HG03135 (cell line): Measurements from ENCODE around the gene ENO1.
"Not testable (repeated sequence)": the region's sequence is repeated elsewhere in the genome, so short reads cannot be mapped to it uniquely, and the experiment has no call there.

Source experiments
- ATAC-seq: cut with Tn5 transposase; IDR thresholded peaks from one replicate; pipeline ENCODE4 v1.9.1; 2021; ENCODE audit warnings: mild to moderate bottlenecking, moderate library complexity; ENCODE audit not compliant: unreplicated experiment

Gene ENO1

GRCh38 chr1:8897505-8897904 lies 19.0 kb upstream of the ENO1 start:
- not testable (repeated sequence) for ATAC-seq

DNA sequence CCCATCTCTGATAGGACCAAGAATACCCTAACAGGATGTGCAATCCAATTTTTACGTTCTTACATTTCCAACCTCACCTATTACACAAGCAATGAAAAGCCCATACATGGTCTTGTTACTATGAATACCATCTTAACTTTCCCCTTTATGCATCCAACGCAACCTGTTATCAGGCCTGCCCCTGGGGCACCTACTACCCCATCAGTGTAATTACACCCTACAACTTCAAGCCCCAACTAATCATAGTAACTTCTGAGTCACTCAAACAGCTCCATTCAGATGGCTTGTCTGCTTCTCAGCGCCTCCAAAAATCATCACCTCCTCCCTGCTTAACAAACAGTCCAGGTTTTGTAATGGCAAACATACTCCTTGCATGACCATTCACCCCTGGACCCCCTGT lies 18.3 kb upstream of the ENO1 start:
- not testable (repeated sequence) for ATAC-seq

DNA sequence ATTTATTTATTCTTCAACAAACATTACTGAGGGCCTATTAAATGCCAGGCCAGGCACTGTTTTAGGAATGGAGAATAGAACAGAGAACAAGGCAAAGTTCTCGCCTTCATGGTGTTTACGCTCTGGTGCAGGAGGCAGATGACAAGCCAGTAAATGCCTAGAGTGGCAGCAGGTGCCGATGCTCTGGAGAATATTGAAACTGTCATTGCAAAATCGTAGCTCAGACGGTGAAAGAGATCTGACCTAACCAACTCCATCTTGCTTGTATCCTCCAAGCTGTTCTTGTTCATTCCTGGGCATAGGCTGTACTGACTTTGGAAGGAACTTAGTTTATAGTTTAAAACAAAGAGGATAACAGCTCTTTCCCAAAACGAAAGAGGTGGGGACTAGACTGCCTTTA lies 13.5 kb upstream of the ENO1 start:
- no peak for ATAC-seq

DNA sequence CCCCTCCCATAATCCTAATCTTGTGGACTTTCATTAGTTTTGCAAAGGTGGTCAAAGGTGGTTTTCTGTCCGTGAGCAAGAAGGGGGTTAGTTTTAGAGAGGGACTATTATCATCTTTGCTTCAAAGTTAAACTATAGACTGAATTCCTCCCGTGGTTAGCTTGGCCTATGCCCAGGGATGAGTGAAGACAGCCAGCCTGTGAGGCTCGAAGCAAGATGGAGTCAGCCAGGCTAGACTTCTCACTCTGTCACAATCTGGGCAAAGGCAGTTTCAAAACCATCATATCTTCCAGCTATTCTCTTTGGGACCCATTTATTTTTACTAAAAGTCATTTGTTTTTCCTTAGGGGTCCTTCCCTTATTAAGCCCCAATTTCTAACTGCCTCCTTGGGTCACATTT lies 12.9 kb upstream of the ENO1 start:
- ATAC-seq: no peak

DNA sequence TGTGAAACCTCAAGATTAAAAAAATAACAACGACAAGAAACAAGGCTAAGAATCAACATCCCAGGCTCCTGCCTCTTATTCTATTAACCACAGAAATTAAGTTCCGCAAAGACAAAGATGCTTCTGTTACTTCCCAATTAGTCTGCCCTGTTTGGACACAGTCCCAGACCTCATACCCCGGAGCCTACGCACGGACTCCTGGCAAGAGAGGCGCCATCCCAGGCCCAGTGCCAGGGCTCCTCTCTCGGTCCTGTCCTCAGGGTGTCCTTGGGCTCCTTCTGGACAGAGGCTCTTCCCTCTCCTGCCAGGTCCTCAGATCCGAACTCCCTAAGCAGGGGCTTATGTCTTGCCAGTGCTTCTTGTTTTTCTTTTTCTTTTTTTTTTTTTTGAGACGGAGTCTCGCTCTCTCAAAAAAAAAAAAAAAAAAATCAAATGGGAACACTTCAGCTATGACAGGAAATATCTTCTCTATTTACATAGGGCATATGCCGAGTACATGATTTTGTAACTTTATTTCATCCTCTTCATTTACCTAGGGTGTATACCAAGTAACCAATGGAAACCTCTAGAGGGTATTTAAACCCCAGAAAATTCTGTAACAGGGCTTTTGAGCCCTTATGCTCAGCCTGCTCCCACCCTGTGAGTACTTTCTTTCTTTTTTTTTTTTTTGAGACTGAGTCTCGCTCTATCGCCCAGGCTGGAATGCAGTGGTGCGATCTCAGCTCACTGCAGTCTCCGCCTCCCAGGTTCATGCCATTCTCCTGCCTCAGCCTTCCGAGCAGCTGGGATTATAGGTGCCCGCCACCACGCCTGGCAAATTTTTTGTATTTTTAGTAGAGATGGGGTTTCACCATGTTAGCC lies 11.7 kb upstream of the ENO1 start:
- ATAC-seq: no peak

DNA sequence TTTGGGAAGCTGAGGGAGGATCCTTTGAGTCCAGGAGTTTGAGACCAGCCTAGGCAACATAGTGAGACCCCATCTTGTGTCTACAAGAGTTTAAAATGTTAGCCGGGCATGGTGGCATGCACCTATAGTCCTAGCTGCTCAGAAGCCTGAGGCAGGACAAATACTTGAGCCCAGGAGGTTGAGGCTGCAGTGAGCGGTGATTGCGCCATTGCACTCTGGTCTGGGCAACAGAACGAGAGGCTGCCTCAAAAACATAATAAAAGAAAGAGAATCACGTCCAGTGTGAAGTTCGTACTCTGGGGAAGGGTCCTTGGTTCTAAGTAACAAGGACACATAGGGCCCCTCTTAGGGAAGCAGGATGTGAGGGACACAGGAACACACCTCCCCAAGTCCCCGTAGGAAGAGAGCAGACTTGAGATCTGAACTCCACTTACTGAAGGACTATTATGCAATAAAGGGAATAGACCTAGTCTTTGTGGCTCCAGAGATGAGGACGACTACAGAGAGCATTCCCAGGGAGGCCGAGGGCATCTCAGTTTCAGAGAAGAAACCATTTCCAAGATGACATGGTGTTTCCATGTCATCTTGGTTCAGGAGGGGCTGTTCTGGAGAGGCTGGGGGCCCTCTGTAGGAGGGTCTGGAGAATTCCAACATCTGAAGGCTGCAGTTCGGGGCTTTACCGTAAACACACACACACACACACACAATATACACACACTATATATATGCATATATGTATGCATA lies 10.8 kb upstream of the ENO1 start:
- ATAC-seq: no peak

GRCh38 chr1:8886589-8886988 lies 8.1 kb upstream of the ENO1 start:
- ATAC-seq: no peak

GRCh38 chr1:8886031-8886524 lies 7.6 kb upstream of the ENO1 start:
- not testable (repeated sequence) for ATAC-seq

- ATAC-seq: not testable (repeated sequence)
Observed at GRCh38 chr1:8884105-8884504, 5.6 kb upstream of the ENO1 start.

DNA sequence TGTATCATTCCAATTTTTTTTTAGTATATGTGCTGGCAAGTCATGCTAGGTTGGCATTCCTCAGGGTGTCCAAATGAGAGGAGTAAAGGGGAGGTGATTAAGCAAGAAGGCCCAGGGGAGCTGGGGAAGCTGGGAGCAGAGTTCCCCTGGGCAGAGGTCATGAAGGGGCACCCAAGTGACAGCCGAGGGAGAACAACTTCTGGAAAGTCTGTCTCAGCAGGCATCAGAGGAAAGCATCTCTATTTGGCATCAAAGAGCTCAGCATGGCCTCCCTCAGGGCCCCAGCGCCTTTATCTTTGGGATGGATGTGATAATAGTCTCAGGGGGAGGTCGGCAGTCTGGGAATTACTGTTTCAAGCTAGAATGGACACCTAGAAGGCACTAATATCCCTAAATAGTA lies 5.0 kb upstream of the ENO1 start:
- no peak for ATAC-seq

DNA sequence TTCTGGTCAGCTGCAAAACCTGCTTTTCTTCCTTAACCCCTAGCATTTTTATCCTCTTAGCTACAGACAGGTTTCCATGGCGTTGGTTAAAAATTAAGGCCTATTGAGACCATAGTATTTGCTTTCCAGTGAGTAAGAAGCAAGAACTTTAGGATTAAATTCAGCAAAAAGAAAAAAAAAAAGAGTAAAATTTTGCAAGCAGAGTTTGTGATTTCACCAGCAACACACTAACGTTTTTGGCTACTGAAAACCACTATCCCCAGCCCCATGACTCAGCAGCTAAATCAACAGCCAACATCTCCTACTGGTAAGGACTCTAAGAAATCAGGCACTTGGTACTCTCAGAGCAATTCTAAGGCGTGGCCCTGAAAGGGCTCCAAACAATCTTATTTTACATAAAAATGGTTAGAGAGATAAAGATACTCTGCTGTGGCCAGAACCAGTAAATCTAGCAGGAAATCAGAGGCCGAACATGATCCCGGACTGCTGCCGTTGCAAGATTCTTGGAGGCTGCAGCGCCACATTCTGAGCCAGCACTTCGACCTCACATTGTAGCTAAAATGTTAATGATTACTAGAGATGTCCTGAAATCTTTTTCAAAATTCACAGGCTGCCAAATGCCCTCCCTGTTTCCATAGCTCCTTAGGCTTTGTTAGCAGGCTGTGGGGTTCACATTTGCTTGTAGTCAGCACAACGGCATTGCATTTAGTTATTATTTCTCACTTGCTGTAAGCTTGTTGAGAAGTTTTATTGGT lies 1.6 kb upstream of the ENO1 start:
- ATAC-seq: no peak

- ATAC-seq: no peak
Observed at GRCh38 chr1:8879464-8879921, 1.0 kb upstream of the ENO1 start.

- ATAC-seq: peak; percentile 75
Observed at GRCh38 chr1:8878698-8879463, 395 bp upstream of the ENO1 start.

DNA sequence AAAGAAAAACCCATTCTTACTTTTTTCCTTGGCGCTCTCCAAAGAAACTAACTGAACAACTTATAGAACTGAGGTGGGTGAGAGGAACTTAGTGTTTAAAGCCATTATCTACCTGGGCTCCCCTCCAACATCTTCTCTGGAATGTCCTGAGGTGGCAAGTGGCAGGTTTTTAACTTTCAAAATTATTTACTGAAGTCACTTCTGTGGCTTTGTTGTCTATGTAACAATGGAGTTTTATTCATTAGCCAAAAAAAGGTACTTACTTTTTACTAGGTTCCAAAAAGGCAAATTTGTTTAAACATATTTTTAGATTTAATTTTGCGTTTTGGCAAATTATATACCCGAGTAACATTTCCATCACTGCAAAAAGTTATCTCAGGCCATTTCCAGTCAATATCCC lies 2.4 kb downstream of the ENO1 start:
- ATAC-seq: no peak

GRCh38 chr1:8875216-8875861 lies 3.1 kb downstream of the ENO1 start:
- no peak for ATAC-seq

- ATAC-seq: no peak
Observed at GRCh38 chr1:8874230-8875201, 4.0 kb downstream of the ENO1 start.

DNA sequence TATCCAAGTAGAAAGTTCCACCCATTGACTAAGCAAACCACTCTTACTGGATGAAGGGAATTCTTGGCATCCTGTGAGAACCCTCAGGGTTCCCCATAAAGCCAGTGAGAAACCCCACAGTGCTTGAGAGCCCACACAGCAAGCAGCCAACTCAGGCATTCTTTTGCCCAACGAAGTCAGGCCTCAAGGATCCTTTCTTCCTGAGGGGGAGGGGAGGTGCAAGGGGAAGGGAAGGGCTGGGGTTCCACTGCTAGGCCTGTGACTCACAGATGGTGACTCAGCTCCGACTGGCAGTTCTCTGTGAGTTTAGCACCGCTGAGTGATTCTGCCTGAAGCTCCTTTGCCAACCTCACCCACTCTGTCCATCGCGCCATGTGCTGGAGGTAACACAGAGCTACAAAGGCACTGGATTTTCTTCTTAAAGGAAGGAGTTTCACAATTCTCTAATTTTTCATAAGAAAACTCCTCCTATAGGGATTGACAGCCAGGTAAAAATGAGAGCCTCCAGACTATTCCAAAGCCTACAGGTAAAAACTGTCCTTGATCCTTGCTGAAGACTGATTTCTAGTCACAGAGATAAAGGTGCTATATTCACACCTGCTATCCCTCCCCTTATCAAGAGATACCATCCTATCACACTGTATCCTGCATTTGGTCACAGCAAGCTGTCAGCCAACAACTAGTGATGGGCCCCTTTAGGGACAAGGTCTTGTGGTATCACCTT lies 4.8 kb downstream of the ENO1 start:
- no peak for ATAC-seq

DNA sequence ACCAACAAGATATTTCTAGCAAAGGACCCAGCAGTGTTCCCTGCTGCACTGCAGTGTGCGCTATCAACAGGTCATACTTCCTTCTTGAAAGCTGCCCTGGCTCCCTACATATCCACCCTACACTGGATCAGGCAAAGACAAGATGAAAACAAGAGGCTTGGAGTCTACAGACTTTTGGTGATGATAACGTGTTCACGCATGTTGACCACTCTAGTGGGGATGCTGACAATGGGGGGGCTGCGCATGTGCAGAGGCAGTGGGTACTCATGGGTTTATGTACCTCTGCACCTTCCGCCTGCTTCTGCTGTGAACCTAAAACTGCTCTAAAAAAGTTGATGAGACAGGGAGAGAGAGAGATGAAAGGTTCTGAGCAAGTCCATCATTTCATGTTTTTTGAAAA lies 5.5 kb downstream of the ENO1 start:
- ATAC-seq: no peak
